ENCODE results near the gene ASAP2. TPM values are rescaled to one million over a fixed set of nuclear protein-coding genes. Genes with fewer than 3 reads are reported as not detected.
A peak's percentile ranks its signal among the peaks of the same experiment; 100 is the strongest.

Gene ASAP2
- total RNA-seq, 1 donor from 2014 or later: 49.6 TPM

DNA sequence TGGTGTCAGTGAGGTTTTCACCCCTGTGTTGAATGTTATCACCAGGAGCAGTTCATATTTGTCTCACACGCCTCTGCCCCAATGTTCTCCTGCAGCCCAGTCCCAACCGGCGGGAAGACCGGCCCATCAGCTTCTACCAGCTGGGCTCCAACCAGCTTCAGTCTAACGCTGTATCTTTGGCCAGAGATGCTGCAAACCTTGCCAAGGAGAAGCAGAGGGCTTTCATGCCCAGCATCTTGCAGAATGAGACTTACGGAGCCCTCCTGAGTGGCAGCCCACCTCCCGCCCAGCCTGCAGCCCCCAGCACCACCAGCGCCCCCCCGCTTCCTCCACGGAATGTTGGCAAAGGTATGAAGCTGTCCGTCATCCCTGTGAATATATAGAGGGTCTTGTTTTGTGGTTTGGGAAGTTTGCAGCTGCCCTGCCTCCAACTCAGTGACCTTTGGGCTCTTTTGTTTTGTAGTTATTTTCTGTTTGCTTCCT, 181.6 kb downstream of the ASAP2 start:
- no peaks in the 10 kb centered on the region for H3K9me3 Mint-ChIP-seq (ENCODE audit: unreplicated experiment)
- no peaks in the 10 kb centered on the region for H3K36me3 Mint-ChIP-seq (ENCODE audit: unreplicated experiment)
- peaks cover 4% of the 10 kb centered on the region for H3K27me3 Mint-ChIP-seq (ENCODE audit: unreplicated experiment)
- peaks cover 3% of the 10 kb centered on the region for H3K4me1 Mint-ChIP-seq (ENCODE audit: low read depth, unreplicated experiment)
- no peak for DNase-seq
- H3K4me3 Mint-ChIP-seq (ENCODE audit: unreplicated experiment): no peak overlapping the region
- H3K27ac Mint-ChIP-seq (ENCODE audit: unreplicated experiment): no peak overlapping the region
- TF ChIP-seq, protein P1, sequence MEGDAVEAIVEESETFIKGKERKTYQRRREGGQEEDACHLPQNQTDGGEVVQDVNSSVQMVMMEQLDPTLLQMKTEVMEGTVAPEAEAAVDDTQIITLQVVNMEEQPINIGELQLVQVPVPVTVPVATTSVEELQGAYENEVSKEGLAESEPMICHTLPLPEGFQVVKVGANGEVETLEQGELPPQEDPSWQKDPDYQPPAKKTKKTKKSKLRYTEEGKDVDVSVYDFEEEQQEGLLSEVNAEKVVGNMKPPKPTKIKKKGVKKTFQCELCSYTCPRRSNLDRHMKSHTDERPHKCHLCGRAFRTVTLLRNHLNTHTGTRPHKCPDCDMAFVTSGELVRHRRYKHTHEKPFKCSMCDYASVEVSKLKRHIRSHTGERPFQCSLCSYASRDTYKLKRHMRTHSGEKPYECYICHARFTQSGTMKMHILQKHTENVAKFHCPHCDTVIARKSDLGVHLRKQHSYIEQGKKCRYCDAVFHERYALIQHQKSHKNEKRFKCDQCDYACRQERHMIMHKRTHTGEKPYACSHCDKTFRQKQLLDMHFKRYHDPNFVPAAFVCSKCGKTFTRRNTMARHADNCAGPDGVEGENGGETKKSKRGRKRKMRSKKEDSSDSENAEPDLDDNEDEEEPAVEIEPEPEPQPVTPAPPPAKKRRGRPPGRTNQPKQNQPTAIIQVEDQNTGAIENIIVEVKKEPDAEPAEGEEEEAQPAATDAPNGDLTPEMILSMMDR (IDR thresholded peaks at IDR 0.05; ENCODE audit: partially characterized antibody, unreplicated experiment): no peak

DNA sequence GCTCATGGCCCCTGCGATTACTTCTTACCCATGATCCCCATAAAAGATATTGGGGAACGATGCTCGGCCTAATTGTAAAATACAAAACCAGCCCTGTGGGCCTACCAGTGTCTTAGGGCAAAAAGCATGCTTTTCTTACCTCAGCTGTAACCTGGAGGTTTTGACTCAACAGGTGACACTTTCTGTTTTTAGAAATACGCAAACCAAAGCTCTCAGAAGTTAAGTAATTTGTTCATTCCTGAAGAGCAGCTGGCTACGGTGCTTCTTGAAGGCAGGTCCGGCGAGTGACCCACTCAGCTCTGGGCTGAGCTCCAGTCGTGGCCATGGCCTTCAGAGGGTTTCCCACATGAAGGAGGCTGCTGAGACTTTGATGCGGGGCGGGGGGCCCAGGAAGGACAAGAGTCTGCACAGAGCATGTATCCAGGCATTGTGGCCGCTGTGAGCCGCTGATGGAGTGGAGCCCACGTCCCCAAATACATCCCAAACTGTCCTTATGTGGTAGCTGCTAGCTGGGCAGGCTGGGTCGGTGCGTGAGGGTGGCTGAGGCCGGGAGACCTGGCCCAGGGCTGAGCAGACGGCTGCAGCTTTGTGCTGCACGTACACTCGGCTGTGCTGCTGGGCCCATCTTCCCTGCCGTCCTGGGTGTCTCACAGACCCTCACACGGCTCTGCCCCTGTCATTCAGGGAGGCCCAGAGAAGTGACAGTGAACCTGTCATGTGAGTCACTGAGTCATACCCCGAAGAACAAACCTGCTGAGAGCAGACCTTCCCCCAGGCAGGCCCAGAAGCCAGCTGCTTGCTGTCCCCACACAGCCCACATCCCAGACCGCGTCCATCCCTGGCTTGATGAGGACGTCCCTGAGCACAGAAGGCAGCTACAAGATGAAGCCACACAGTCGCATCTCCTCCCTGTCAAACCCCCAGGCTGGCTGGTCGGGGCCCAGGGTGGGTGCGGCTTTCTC, 182.6 kb downstream of the ASAP2 start:
- TF ChIP-seq, protein P1 (IDR thresholded peaks at IDR 0.05; ENCODE audit: partially characterized antibody, unreplicated experiment): no peak
- H3K4me3 Mint-ChIP-seq (ENCODE audit: unreplicated experiment): no peak overlapping the region
- peaks cover 3% of the 10 kb centered on the region for H3K4me1 Mint-ChIP-seq (ENCODE audit: low read depth, unreplicated experiment)
- H3K9me3 Mint-ChIP-seq (ENCODE audit: unreplicated experiment): no peaks in the 10 kb centered on the region
- no peak for DNase-seq
- H3K36me3 Mint-ChIP-seq (ENCODE audit: unreplicated experiment): no peaks in the 10 kb centered on the region
- H3K27ac Mint-ChIP-seq (ENCODE audit: unreplicated experiment): no peak overlapping the region
- H3K27me3 Mint-ChIP-seq (ENCODE audit: unreplicated experiment): peaks cover 4% of the 10 kb centered on the region

DNA sequence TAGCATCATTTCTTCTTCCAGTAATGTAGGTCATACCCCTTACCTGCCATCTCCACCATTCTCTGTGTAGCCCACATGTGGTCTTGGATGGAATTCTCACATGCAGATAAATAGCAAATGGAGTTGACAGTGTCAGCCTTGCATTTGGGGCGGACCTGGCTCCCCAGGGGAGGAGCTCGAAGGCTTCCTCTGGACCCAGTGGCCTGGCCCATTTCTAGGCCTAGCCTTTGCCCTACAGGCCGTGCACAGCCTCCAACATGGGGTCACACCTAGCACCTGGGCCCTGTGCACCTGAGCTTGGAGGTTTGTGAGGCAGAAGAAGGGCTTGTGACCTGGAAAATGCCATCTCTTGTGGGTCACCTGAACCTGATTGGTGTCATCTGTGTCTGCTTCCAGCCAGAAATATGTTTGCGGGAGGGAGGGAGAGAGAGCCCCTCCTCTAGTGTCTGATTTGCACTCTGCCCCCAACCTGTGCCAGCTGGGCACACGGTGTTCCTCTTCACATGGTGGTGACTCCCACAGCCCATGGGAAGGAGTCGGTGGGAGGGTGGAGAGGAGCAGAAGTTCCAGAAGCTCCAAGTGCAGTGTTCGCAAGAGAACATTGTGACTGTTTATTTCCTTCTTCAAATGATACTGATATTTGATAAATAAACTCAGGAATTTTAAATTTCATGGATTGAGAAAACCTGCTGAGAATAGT, 183.7 kb downstream of the ASAP2 start:
- Mint-ChIP-seq H3K4me3 (ENCODE audit: unreplicated experiment) (no peak overlapping the region), H3K36me3 (ENCODE audit: unreplicated experiment) (no peaks in the 10 kb centered on the region), H3K4me1 (ENCODE audit: low read depth, unreplicated experiment) (peaks cover 3% of the 10 kb centered on the region), H3K27ac (ENCODE audit: unreplicated experiment) (peak overlapping the region; percentile 11), H3K9me3 (ENCODE audit: unreplicated experiment) (no peaks in the 10 kb centered on the region), H3K27me3 (ENCODE audit: unreplicated experiment) (peaks cover 4% of the 10 kb centered on the region)
- TF ChIP-seq, protein P1 (IDR thresholded peaks at IDR 0.05; ENCODE audit: partially characterized antibody, unreplicated experiment): no peak
- no peak for DNase-seq

DNA sequence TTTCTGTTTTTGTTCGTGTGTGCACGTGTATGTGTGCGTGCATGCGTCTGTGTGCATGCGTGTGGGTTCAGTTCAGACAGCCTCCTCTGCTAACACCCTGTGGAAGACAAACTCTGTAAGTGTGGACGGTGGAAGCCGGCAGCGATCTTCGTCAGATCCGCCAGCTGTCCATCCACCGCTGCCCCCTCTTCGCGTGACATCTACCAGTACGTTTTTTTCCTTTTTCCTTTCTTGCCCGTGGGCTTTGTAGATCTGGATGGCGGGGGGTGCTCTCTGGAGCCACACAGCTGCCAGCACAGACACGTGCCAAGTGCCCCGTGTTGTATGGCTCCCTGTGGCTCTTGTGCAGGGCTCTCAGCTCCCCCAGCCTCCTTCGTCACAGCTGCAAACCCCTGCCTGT, 184.4 kb downstream of the ASAP2 start:
- Mint-ChIP-seq H3K27ac (ENCODE audit: unreplicated experiment) (no peak overlapping the region), H3K9me3 (ENCODE audit: unreplicated experiment) (no peaks in the 10 kb centered on the region), H3K27me3 (ENCODE audit: unreplicated experiment) (peaks cover 4% of the 10 kb centered on the region), H3K4me1 (ENCODE audit: low read depth, unreplicated experiment) (peaks cover 3% of the 10 kb centered on the region), H3K4me3 (ENCODE audit: unreplicated experiment) (no peak overlapping the region), H3K36me3 (ENCODE audit: unreplicated experiment) (no peaks in the 10 kb centered on the region)
- TF ChIP-seq, protein P1 (IDR thresholded peaks at IDR 0.05; ENCODE audit: partially characterized antibody, unreplicated experiment): no peak
- no peak for DNase-seq
